GM06990 (cell line): ENCODE results near the gene SAMD1.

Source experiments
- DNase-seq: peaks from one replicate; pipeline ENCODE4 v3.0.0-alpha.2; 2011; ENCODE audit not compliant: insufficient read length; ENCODE audit errors: extremely low read depth
- H3K27me3 ChIP-seq: replicated peaks from 2 replicates; pipeline ENCODE4 v1.6.0; 2011; ENCODE audit warnings: low read length; ENCODE audit not compliant: control insufficient read depth, insufficient read depth
- H3K36me3 ChIP-seq: 2 replicates; pipeline ENCODE4 v1.5.1; 2011; ENCODE audit warnings: low read length; ENCODE audit not compliant: control insufficient read depth, insufficient read depth
- H3K4me3 ChIP-seq: replicated peaks from 2 replicates; pipeline ENCODE4 v1.5.1; 2011; ENCODE audit warnings: low read depth, mild to moderate bottlenecking, control low read depth, low read length
- CTCF ChIP-seq: IDR thresholded peaks from 2 replicates; pipeline ENCODE4 v1.5.1; 2011; ENCODE audit warnings: low read length, control low read depth, mild to moderate bottlenecking, inconsistent platforms; ENCODE audit not compliant: insufficient read depth, poor library complexity, severe bottlenecking

The SAMD1 gene

GRCh38 chr19:14115756-14116155 lies 25.2 kb upstream of the SAMD1 start:
- no peak for DNase-seq
- H3K4me3 ChIP-seq = no peak overlapping the region
- H3K27me3 ChIP-seq = no peaks in the 10 kb centered on the region
- no peaks in the 10 kb centered on the region; the same call in none of the 2 replicates for H3K36me3 ChIP-seq
- TF ChIP-seq CTCF = no peak

- Histone ChIP-seq H3K27me3 (no peaks in the 10 kb centered on the region), H3K4me3 (no peak overlapping the region), H3K36me3 (no peaks in the 10 kb centered on the region; the same call in 1 of the 2 replicates)
- peak; percentile 75 for TF ChIP-seq CTCF
- DNase-seq = peak; percentile 40
Observed at GRCh38 chr19:14114854-14115253, 24.3 kb upstream of the SAMD1 start.

- Histone ChIP-seq H3K4me3 (no peak overlapping the region), H3K36me3 (no peaks in the 10 kb centered on the region; the same call in 1 of the 2 replicates), H3K27me3 (no peaks in the 10 kb centered on the region)
- no peak for DNase-seq
- TF ChIP-seq CTCF = no peak
Observed at GRCh38 chr19:14114439-14114838, 23.9 kb upstream of the SAMD1 start.

GRCh38 chr19:14113762-14114414 lies 23.3 kb upstream of the SAMD1 start:
- TF ChIP-seq CTCF = peak; percentile 56
- H3K27me3 ChIP-seq = no peaks in the 10 kb centered on the region
- no peaks in the 10 kb centered on the region; the same call in 1 of the 2 replicates for H3K36me3 ChIP-seq
- no peak for DNase-seq
- H3K4me3 ChIP-seq = no peak overlapping the region

- no peak for TF ChIP-seq CTCF
- no peak overlapping the region for H3K4me3 ChIP-seq
- DNase-seq = no peak
- H3K36me3 ChIP-seq = no peaks in the 10 kb centered on the region; the same call in 1 of the 2 replicates
- no peaks in the 10 kb centered on the region for H3K27me3 ChIP-seq
Observed at GRCh38 chr19:14112809-14113385, 22.3 kb upstream of the SAMD1 start.
